DMS79 (cell line): ENCODE data around the gene RALGPS1.

Experiments
- DNase-seq: peaks from one replicate; lab custom pipeline; 2025; lab: John Stamatoyannopoulos, UW

The RALGPS1 gene

GRCh38 chr9:127123064-127123890 lies 208.7 kb downstream of the RALGPS1 start:
- DNase-seq: peak; percentile 83

GRCh38 chr9:127124111-127124531 lies 209.5 kb downstream of the RALGPS1 start:
- no peak for DNase-seq

GRCh38 chr9:127124792-127125191 lies 210.2 kb downstream of the RALGPS1 start:
- no peak for DNase-seq

- no peak for DNase-seq
Observed at GRCh38 chr9:127126971-127127370, 212.4 kb downstream of the RALGPS1 start.

- no peak for DNase-seq
Observed at GRCh38 chr9:127128341-127129072, 213.9 kb downstream of the RALGPS1 start.

GRCh38 chr9:127129073-127129717 lies 214.6 kb downstream of the RALGPS1 start:
- no peak for DNase-seq

- no peak for DNase-seq
Observed at GRCh38 chr9:127129718-127130085, 215.1 kb downstream of the RALGPS1 start.

GRCh38 chr9:127130235-127130634 lies 215.7 kb downstream of the RALGPS1 start:
- no peak for DNase-seq

- no peak for DNase-seq
Observed at GRCh38 chr9:127130661-127131538, 216.3 kb downstream of the RALGPS1 start.

- DNase-seq: no peak
Observed at GRCh38 chr9:127131871-127132270, 217.3 kb downstream of the RALGPS1 start.

- DNase-seq: no peak
Observed at GRCh38 chr9:127132375-127132774, 217.8 kb downstream of the RALGPS1 start.

GRCh38 chr9:127132921-127133647 lies 218.5 kb downstream of the RALGPS1 start:
- peak; percentile 49 for DNase-seq

GRCh38 chr9:127133739-127134167 lies 219.2 kb downstream of the RALGPS1 start:
- DNase-seq: no peak

- DNase-seq: no peak
Observed at GRCh38 chr9:127135056-127135745, 220.6 kb downstream of the RALGPS1 start.

GRCh38 chr9:127136081-127136879 lies 221.7 kb downstream of the RALGPS1 start:
- no peak for DNase-seq

- no peak for DNase-seq
Observed at GRCh38 chr9:127136880-127137639, 222.5 kb downstream of the RALGPS1 start.

GRCh38 chr9:127137640-127138360 lies 223.2 kb downstream of the RALGPS1 start:
- no peak for DNase-seq

- DNase-seq: no peak
Observed at GRCh38 chr9:127138444-127138843, 223.9 kb downstream of the RALGPS1 start.
